MM.1S (cell line): ENCODE measurements around the gene SLIT1.

ENCODE experiments used
- DNase-seq: peaks from one replicate; pipeline ENCODE4 v3.0.0-alpha.2; 2015
- H2AFZ ChIP-seq: fragments of 300-600 bp; sonication (generic); 2 replicates; pipeline ENCODE4 v1.6.0; 2016; ENCODE audit warnings: antibody characterized with exemption, low read length
- H3F3A ChIP-seq: fragments of 300-600 bp; sonication (generic); 2 replicates; pipeline ENCODE4 v1.6.1; 2016; ENCODE audit warnings: mild to moderate bottlenecking, antibody characterized with exemption, low read length, moderate library complexity, mixed read lengths; ENCODE audit not compliant: insufficient read depth
- H3K27ac ChIP-seq: fragments of 300-600 bp; sonication (generic); 2 replicates; pipeline ENCODE4 v1.5.1; 2016; ENCODE audit warnings: mild to moderate bottlenecking, low read length
- H3K27me3 ChIP-seq: fragments of 300-600 bp; sonication (generic); replicated peaks from 2 replicates; pipeline ENCODE4 v1.6.0; 2016; ENCODE audit warnings: low read length; ENCODE audit not compliant: insufficient read depth
- H3K36me3 ChIP-seq: fragments of 300-600 bp; sonication (generic); replicated peaks from 2 replicates; pipeline ENCODE4 v1.6.1; 2016; ENCODE audit warnings: mild to moderate bottlenecking, low read length, mixed read lengths; ENCODE audit not compliant: insufficient read depth
- H3K4me1 ChIP-seq: fragments of 300-600 bp; sonication (generic); 2 replicates; pipeline ENCODE4 v1.6.1; 2016; ENCODE audit warnings: low read length, mixed read lengths
- H3K4me2 ChIP-seq: fragments of 300-600 bp; sonication (generic); 2 replicates; pipeline ENCODE4 v1.6.0; 2016; ENCODE audit warnings: low read depth, low read length
- H3K4me3 ChIP-seq: fragments of 300-600 bp; sonication (generic); 2 replicates; pipeline ENCODE4 v1.5.1; 2016; ENCODE audit warnings: low read length, mixed read lengths
- H3K79me2 ChIP-seq: fragments of 300-600 bp; sonication (generic); 2 replicates; pipeline ENCODE4 v1.6.1; 2016; ENCODE audit warnings: mixed run types, low read length, mixed read lengths
- H3K9ac ChIP-seq: fragments of 300-600 bp; sonication (generic); 2 replicates; pipeline ENCODE4 v1.6.1; 2016; ENCODE audit warnings: low read length, mixed read lengths
- H3K9me2 ChIP-seq: fragments of 300-600 bp; sonication (generic); replicated peaks from 2 replicates; pipeline ENCODE4 v1.6.1; 2016; ENCODE audit warnings: mild to moderate bottlenecking, low read length, mixed read lengths; ENCODE audit not compliant: insufficient read depth
- H3K9me3 ChIP-seq: fragments of 300-600 bp; sonication (generic); replicated peaks from 2 replicates; pipeline ENCODE4 v1.6.1; 2016; ENCODE audit warnings: mild to moderate bottlenecking, low read length, mixed read lengths; ENCODE audit not compliant: insufficient read depth
- H4K20me1 ChIP-seq: fragments of 300-600 bp; sonication (generic); 2 replicates; pipeline ENCODE4 v1.6.1; 2016; ENCODE audit warnings: mild to moderate bottlenecking, low read length, moderate library complexity, mixed read lengths; ENCODE audit not compliant: insufficient read depth
- EZH2 ChIP-seq: fragments of 300-600 bp; sonication (generic); optimal IDR thresholded peaks from 2 replicates; pipeline ENCODE3; 2017; ENCODE audit warnings: low read depth, mild to moderate bottlenecking, antibody characterized with exemption, low read length, mixed read lengths
- EZH2phosphoT487 ChIP-seq: fragments of 300-600 bp; sonication (generic); IDR thresholded peaks from 2 replicates; pipeline ENCODE4 v1.6.1; 2018; ENCODE audit warnings: antibody characterized with exemption, low read length
- TF ChIP-seq, protein P1 (sequence below): fragments of 300-600 bp; sonication (generic); IDR thresholded peaks from 2 replicates; pipeline ENCODE4 v1.5.1; 2016; ENCODE audit warnings: antibody characterized with exemption, low read length, mixed read lengths

The SLIT1 gene

DNA sequence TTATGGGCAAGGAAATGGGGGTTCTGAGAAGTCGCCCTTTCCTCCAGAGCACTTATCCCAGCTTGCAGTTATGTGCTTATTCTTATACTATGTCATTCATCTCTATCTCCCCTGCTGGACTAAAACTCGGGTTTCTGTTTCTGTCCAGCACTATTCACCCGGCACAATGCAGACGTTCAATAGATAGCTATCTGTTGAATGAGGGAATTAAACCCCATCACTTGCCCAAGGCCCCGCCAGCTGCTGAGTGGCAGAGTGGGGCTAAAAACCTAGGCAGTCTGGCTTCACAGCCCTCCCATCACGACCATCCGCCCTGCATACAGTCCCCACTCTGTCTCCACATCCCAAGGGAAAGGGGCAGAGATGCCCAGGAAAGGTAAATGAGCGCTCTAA lies 5.4 kb downstream of the SLIT1 start:
- H3K4me2 ChIP-seq, result no peak overlapping the region

DNA sequence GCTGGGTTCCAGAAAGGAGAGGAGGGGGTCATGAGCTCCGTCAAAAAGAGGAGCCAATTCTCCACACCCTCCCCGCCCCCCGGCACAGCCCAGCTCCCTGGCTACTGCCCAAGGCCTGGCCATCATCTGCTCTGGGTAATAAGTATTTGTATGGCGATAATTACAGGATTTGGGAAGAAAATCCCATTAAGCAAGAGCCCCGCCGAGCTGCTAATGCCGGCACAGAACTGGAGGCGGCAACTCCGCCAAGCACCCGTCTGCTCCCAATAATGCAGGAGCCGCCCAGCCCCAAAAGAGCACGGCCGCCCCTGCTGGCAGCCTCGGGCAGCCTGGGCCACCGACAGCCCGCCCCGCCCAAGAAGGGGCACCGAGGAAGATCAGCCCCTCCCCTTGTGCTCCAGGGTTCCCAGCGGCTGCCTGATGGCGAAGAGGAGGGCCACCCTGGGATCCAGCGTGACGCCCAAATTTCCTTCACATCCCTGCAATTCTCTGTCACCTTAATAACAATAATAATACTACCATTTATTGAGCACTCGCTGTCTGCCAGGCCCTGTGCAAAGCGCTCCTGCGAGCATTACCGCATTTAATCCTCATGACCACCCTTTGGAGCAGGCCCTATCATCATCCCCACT lies 5.9 kb downstream of the SLIT1 start:
- Histone ChIP-seq H3K36me3 (no peaks in the 10 kb centered on the region), H2AFZ (no peak overlapping the region), H3F3A (no peaks in the 10 kb centered on the region), H3K4me3 (no peak overlapping the region), H3K79me2 (no peaks in the 10 kb centered on the region), H3K27ac (no peak overlapping the region), H3K9ac (no peak overlapping the region), H3K9me3 (no peaks in the 10 kb centered on the region), H3K27me3 (peaks cover 31% of the 10 kb centered on the region), H3K4me1 (no peaks in the 10 kb centered on the region), H3K4me2 (no peak overlapping the region), H4K20me1 (no peaks in the 10 kb centered on the region), H3K9me2 (no peaks in the 10 kb centered on the region)
- TF ChIP-seq EZH2phosphoT487, result no peak
- TF ChIP-seq, protein P1, sequence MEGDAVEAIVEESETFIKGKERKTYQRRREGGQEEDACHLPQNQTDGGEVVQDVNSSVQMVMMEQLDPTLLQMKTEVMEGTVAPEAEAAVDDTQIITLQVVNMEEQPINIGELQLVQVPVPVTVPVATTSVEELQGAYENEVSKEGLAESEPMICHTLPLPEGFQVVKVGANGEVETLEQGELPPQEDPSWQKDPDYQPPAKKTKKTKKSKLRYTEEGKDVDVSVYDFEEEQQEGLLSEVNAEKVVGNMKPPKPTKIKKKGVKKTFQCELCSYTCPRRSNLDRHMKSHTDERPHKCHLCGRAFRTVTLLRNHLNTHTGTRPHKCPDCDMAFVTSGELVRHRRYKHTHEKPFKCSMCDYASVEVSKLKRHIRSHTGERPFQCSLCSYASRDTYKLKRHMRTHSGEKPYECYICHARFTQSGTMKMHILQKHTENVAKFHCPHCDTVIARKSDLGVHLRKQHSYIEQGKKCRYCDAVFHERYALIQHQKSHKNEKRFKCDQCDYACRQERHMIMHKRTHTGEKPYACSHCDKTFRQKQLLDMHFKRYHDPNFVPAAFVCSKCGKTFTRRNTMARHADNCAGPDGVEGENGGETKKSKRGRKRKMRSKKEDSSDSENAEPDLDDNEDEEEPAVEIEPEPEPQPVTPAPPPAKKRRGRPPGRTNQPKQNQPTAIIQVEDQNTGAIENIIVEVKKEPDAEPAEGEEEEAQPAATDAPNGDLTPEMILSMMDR, result no peak
- no peak for TF ChIP-seq EZH2
- no peak for DNase-seq

More for the DNA sequence above, 5.4 kb downstream of the SLIT1 start:
- Histone ChIP-seq H2AFZ (no peak overlapping the region), H4K20me1 (no peaks in the 10 kb centered on the region), H3K9me2 (no peaks in the 10 kb centered on the region), H3K9me3 (no peaks in the 10 kb centered on the region), H3K9ac (no peak overlapping the region), H3K79me2 (no peaks in the 10 kb centered on the region), H3K4me3 (no peak overlapping the region), H3K4me1 (no peaks in the 10 kb centered on the region), H3K27ac (no peak overlapping the region), H3F3A (no peaks in the 10 kb centered on the region), H3K27me3 (peaks cover 36% of the 10 kb centered on the region), H3K36me3 (no peaks in the 10 kb centered on the region)
- no peak for DNase-seq
- TF ChIP-seq EZH2 (no peak), EZH2phosphoT487 (no peak)
- TF ChIP-seq, protein P1, result no peak

DNA sequence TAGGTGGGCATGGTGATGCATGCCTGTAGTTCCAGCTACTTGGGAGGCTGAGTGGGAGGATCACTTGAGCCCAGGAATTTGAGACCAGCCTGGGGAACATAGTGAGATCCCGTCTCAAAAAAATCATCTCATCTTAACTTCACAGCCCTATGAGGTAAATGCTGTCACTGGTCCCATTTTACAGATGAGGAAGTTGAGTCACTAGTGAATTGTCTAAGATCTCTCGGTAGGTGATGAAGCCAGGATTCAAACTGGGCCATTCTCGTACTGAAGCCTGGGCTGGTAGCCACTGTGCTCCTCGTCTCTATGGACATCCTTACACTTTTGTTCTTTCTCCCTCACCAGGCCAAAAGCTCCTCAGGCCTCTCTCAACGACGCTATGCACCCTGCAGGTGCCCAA lies 6.4 kb downstream of the SLIT1 start:
- Histone ChIP-seq H3K9me3 (no peaks in the 10 kb centered on the region), H3K4me2 (no peak overlapping the region), H3F3A (no peaks in the 10 kb centered on the region), H2AFZ (no peak overlapping the region), H3K4me3 (no peak overlapping the region), H3K4me1 (no peaks in the 10 kb centered on the region), H3K27me3 (peaks cover 26% of the 10 kb centered on the region), H4K20me1 (no peaks in the 10 kb centered on the region), H3K27ac (no peak overlapping the region), H3K9me2 (no peaks in the 10 kb centered on the region), H3K36me3 (no peaks in the 10 kb centered on the region), H3K9ac (no peak overlapping the region), H3K79me2 (no peaks in the 10 kb centered on the region)
- TF ChIP-seq EZH2phosphoT487 (no peak), EZH2 (no peak)
- TF ChIP-seq, protein P1, result no peak
- DNase-seq, result no peak
